Measurements from ENCODE around the gene BUB1B.

BUB1B gene

DNA sequence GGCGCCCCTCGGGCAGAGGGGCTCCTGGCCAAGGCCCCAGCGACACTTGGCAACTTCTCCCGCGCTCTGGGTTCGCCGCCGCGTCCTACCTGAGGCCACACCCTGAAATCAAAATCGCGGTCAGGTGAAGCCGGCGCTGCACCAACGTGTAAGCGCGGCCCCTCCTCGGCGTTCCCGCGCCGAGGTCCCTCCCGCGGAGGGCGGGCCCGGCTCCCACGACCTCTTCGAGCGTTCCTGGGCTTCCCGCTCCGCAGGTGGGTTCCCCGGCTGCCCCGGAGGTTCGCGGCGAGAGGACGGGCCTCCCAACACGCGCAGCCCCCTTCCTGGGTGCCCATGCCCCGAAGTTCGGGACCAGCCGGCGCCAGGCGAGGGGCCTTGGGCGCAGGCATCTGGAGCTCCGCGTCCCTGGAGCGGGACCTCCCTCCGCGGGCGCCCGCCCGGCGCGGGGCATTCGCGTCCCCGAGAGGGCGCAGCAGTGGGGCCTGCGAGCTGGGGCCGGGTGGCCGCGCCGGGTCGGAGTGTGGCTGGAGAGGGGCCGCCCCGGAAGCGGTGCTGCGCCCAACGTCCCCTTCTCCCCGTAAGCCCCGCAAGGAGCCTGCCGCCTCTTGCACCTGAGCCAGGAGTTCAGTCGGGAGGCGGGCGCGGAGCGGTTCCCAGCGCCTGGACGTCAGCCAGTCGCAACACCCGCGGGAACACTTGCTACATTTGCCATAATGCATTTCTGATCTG is 91.7 kb downstream of the BUB1B start:
- DNase-seq, result peak in 4 of 58 donors; percentile 17 to 29 (median 26)

DNA sequence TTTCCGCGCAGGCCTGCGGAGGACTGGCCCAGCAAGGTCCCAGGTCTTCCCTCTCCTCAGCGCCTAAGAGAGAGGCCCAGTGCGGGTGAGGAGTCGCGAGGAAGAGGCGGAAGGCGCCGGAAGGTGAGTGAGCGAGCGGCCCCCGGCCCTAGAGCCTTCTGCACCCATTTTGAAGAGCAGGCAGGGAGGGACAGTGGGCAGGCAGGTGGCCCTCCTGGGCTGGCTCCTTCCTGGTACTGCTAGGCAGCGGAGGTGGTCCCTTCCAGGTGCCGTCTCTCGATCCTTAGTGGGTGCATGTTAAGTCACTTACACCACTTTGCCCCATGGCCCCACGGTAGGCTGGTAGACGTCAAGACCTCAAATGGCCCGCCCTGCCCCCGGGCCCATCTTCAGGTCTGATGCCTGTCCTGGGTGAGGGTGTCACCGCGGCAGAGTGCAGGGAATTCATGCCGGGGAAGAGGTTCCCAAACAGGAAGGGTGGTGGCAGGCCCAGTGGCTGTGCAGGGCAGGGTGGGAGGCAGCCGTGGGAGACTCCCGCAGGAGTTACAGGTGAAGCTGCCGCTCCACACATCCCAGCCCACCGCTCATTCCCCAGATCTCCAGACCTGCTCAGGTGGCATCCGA is 92.4 kb downstream of the BUB1B start:
- DNase-seq, result no peak

DNA sequence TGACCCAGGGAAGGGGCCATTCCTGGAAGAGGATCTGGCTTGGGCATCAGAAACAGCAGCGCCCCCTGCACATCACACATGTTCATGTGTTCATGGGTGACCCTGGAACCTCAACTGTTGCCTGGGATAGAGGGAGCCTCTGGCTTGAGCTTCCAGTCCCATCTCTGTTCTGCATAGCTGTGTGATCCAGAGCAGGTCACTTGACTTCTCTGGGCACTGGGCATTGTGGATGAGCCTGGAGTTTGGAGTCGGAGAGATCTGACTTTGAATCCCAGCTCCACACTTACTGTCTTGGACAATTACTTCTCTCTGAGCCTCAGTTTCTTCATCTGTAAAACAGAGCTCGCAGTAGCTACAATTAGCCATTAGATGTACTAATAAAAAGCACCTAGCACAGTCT is 93.6 kb downstream of the BUB1B start:
- DNase-seq, result no peak

DNA sequence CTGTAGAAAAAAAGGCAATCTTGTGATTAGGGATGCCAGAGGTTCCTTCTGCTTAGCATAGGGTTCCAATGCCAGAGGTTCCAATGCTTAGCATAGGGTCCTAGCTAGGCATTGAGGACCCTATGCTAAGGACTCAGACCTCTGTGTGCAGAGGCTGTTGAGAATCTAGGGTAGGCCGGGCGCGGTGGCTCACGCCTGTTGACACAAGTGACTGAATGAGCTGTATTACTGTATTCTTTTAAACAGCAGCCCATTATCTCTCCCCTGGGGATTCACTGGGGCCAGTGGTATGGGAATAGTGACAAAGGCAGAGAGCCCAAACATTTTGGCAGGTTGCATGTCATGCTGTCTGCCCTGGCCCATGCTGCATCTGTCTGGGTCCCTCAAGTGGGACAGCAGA is 94.2 kb downstream of the BUB1B start:
- DNase-seq, result no peak

DNA sequence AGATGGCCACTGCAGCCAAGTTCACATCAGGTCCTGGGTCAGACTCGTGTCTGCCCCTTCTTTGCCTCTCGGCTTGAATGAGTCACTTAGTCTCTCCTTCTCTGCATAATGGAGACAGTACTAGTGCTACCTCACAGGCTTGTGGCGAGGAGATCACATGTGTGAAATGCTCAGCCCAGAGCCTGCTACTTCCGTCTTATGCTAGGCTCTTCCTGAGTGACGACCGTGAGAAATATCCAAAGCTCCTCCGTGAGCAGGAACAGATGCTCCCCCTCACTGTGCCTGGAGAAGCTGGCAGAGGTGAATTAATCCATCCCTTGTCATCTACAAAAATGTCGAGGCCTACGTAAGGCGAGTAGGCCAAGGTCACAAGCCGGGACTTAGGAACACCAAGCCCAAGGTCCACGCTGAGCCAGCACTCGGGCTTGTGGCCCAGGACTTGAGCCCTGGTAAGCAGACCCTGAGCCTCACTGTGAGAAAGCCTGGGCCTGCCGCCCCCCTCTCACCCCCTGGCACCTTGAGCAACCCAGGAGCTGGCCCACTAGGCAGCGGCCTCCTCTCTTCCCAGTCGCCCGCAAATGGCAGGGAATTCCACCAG is 95.9 kb downstream of the BUB1B start:
- peak in 1 of 58 donors; percentile 26 for DNase-seq

DNA sequence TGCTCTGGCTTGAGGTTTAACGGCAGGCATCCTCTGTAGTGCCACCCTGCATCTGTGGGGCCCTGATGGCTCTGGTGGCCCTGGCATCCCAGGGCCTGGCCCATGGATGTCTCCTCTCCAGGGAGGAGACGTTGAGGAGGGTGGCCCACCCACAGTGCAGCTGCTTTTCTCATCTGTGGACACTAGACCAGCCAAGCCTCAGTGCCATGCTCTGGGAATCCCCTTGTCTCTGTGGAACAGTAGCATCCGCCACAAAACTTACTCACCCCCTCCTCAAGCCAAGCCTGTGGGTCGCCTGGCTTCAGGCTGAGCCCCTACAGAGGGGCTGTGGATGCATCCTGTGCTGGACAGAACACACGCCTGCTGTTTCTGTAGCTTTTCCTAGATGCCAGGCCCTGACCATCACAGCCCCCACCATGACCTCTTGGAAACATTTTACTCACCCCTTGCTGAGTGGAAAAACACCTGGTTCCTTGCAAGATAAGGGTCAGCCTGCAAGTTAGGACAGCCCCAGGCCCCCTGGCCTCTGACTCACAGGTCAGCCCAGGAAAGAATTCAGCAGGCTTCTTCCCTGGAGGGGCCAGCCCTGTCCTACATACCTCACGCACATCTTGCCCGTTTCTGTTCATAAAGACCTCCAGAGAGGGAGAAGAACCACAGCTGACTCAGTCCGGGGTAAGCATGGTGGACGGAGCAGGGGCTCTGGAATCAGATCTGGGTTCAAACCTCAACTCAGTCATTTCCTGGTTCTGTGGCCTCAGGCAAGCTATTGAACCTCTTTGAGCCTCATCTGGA is 97.0 kb downstream of the BUB1B start:
- no peak for DNase-seq

DNA sequence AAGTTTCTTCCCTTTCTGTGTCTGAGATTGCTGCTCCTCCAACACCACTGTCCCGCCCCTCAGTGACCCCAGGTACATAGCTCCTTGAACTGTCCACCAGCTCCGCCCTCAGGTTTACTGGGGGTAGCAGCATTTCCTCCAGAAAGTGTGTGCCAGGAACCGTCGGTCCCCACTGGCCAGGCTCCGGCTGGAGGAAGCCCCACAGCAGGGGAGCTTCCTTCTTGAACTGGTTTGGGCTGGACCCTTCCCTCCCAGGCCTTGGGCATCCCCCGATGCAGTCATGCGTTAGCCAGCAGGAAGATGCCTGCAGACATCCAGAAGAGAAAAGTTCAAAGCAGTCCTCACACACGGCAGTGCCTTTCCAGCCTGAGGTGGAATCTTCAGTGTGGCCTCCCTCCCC is 97.7 kb downstream of the BUB1B start:
- no peak for DNase-seq

DNA sequence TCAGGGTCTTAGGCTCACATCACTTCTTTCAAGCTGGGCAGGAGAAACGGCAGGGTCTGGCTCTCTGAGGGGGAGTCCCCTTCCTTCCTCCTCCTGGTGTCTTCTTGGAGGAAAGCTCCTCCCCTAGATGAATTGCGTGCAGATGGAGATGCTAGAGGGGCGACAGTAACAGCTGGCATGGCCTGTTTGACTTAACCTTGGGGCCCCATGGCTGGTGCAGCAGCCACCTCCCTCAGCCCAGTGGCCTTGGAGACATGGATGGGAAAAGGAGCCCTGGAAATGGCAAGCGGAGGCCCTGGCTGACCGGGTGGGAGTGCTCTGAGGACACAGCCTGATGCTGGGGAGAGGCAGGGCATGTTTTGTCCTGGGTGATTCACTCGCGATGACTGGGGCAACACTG is 98.2 kb downstream of the BUB1B start:
- DNase-seq, result no peak

DNA sequence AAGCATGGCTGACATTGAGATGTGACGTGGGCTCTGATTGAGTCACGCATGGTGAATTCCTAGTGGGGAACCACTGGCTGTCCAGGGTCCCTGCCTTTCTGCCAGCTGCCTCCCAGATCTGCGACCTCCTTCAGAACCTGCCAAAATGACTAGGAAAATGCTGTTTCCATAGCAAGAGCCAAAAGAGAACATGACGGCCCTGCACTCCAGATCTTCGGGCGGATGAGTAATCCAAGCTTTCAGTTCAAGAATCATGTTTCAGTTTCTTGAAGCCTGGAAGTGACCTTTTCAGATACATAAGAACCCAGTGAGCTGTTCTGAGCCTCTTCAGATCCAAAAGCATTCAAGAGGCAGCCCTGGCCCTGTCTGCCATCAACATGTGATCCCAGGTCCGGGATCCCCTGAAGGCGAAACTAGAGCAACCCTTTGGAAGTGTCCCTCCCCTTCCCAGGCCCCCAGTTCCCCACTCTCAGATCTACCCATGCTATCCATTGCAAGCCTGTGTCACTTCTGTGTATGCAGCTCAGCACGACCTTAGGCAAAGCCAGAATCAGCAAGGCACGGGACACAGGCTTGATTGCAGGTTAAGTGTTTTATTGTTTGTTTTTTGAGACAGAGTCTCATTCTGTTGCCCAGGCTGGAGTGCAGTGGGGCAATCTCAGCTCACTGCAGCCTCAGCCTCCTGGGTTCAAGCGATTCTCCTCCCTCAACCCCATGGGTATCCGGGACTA is 102.3 kb downstream of the BUB1B start:
- no peak for DNase-seq

DNA sequence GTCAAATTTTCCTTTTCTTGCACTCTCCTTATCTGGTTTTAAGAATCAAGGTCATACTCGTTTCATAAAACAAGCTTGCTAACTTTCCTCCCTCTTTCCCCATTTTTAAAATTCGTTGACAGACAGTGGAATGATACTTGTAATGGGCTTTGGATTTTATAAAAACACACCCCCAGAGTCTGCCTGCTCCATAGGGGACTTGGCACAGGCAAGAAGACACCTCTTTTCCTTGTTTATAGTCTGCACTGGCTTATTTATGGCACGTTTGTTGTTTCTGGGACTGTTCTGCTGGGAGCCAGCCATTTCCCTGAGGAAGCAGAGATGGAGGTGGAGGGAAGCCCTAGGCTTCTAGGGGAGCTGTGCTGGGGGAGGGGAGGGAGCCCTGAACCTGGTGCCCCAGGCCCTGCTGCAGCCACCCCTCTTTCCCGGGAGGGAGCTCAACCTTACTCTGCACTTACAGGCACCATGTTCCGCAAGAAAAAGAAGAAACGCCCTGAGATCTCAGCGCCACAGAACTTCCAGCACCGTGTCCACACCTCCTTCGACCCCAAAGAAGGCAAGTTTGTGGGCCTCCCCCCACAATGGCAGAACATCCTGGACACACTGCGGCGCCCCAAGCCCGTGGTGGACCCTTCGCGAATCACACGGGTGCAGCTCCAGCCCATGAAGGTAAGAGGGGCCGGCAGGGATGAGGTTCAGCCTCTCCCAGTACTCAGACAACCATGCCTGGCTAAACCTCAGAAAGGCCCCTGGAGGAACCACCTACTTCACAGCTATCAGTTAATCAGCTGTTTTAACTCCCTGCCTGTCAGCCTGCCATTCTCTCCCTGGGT is 103.7 kb downstream of the BUB1B start:
- DNase-seq, result no peak

DNA sequence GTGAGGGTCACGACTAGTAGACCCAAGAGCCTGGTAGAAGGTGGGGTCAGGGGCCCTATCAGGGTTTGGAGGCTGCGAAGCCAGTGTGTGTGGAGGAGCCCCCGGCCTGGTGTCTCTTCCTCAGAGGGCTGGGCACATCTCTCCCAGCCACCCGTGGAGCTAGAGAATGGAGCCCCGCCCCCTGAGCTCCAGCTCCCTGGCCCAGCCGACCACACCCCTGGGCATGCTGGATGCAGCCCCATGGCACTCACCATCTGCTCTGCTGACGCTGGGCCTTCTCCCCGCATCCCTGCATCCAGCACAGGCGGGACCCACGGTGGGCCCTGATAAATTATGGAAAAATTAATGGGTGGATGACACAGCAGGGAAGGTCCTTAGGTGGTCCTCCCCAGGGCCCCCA is 104.5 kb downstream of the BUB1B start:
- no peak for DNase-seq

DNA sequence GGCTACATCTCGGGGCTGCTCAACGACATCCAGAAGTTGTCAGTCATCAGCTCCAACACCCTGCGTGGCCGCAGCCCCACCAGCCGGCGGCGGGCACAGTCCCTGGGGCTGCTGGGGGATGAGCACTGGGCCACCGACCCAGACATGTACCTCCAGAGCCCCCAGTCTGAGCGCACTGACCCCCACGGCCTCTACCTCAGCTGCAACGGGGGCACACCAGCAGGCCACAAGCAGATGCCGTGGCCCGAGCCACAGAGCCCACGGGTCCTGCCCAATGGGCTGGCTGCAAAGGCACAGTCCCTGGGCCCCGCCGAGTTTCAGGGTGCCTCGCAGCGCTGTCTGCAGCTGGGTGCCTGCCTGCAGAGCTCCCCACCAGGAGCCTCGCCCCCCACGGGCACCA is 105.0 kb downstream of the BUB1B start:
- DNase-seq, result no peak

DNA sequence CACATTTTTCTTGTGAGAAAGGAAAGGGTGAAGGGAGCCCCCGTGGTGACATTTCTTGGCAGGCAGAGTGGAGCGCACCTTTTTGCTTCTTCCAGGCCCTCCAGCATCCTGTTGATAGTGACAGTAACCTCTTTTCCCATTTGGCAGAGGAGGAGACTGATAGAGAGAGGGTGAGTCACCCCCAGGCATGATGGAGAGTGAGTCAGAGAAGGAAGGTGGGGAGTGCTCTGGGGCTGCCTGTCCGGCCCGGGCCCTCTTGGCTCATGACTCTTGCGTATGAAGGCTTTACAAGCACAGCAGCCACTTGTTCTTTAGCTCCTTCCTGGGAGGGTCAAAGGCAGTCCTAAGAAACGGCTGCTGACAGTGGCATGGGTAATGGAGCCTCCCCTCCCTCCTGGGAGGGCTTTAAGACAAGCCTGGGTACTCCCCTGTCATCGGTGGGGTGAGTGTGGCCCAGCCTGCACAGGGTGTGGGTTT is 106.0 kb downstream of the BUB1B start:
- peak in 2 of 58 donors; percentile 26 to 56 for DNase-seq

DNA sequence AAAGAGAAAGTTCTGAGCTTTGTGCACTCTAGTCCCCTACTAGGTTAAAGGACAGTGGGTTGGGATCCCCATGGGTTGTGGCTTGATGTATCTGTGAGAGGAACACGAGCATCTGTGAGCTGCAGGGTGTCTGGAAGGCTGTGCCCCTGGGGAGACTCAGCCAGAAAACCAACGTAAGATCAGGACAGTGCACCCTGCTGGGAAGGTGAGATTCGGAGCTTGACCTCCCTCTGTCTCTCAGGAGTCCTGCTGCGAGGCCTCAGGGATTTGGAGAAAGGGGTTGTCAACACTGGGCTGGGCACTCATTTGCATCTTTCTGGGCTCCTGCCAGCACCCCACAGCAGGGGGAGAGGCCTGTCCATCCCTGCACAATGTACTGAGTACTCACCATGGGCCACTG is 106.8 kb downstream of the BUB1B start:
- no peak for DNase-seq

DNA sequence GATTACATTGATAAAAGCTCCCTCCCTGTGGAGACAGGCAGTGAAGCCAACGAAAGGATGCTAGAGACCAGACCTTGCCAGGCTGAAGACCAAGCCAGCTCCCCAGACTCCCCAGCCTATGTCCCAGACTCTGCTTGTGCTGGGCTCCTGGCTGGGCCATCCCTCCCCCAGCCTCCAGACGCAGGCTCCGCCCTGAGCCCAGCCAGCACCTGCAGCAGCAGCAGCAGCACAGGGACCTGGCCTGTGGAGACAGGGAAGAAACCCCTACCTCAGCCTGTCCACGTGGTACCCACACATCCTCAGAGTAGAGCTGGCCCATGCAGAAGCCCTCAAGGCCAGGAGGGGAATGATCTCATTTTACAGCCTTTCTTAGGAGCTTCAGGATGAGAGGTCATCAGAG is 108.7 kb downstream of the BUB1B start:
- DNase-seq, result no peak

DNA sequence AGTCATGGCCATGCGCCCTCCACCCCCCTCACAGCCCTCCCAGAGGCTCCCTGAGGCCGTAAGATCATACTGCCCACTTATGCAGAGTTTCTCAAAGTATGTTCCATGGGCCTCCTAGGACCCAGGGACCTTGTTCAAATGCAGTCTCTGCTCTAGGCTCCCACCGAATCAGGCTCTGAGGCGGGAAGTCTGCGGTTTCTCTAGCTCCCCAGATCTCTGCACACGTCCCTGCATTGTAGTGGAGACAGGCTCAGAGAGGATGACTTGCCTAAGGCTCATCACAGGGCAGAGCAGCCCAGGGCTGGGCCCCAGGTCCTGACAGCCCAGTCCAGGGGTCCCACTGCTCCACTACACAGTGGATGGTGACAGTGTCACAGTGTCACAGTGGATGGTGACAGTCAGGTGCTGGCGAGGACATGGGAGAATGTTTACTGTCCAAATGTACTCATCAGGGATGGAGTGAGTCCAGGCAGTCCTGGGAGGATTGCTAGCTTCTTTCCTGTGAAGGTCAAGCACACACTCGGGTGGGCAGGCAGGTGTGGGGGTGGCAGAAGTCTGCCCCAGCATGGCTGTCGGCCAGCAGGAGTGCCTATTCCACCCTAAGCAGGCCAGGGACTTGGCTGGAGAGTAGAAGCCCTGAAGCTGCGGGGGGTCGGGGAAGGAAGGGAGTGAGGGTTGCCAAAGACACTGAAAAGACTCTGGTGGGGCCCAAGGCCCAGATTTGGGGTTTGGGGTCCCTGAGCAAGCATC is 109.6 kb downstream of the BUB1B start:
- DNase-seq, result no peak
